NCI-H526 (cell line): ENCODE results near the gene MPRIP.
"Not testable (repeated sequence)": the region's sequence is repeated elsewhere in the genome, so short reads cannot be mapped to it uniquely, and the experiment has no call there.

Experiments used
- DNase-seq, 2 experiments: peaks; one replicate each; lab custom pipeline; 2025; lab: John Stamatoyannopoulos, UW

The MPRIP gene

GRCh38 chr17:17042384-17042736 lies at the start of gene MPRIP:
Gene MPRIP (plus strand): TSS chr17:17042457. CDS start chr17:17042849, 392 bp downstream.
- no peak for DNase-seq

- no peak for DNase-seq
These were observed 47.6 kb upstream of the MPRIP start for GRCh38 chr17:16994631-16995030.

- DNase-seq: no peak
These were observed 46.3 kb upstream of the MPRIP start for GRCh38 chr17:16995930-16996329.

GRCh38 chr17:16996726-16997125 lies 45.5 kb upstream of the MPRIP start:
- not testable (repeated sequence) for DNase-seq

GRCh38 chr17:16997514-16998429 lies 44.5 kb upstream of the MPRIP start:
- DNase-seq: no peak

- no peak for DNase-seq
These were observed 42.2 kb upstream of the MPRIP start for GRCh38 chr17:16999931-17000625.

GRCh38 chr17:17001076-17001777 lies 41.0 kb upstream of the MPRIP start:
- no peak for DNase-seq

GRCh38 chr17:17001874-17002520 lies 40.3 kb upstream of the MPRIP start:
- peak; percentile 8 to 80 for DNase-seq

- not testable (repeated sequence) for DNase-seq
These were observed 39.2 kb upstream of the MPRIP start for GRCh38 chr17:17002731-17003715.

GRCh38 chr17:17004251-17004996 lies 37.8 kb upstream of the MPRIP start:
- DNase-seq: no peak

GRCh38 chr17:17004997-17005614 lies 37.2 kb upstream of the MPRIP start:
- not testable (repeated sequence) for DNase-seq

- not testable (repeated sequence) for DNase-seq
These were observed 34.4 kb upstream of the MPRIP start for GRCh38 chr17:17007891-17008290.

- not testable (repeated sequence) for DNase-seq
These were observed 33.4 kb upstream of the MPRIP start for GRCh38 chr17:17008621-17009397.

- DNase-seq: not testable (repeated sequence)
These were observed 32.3 kb upstream of the MPRIP start for GRCh38 chr17:17009972-17010371.

- not testable (repeated sequence) for DNase-seq
These were observed 31.7 kb upstream of the MPRIP start for GRCh38 chr17:17010545-17011034.

GRCh38 chr17:17011043-17011907 lies 31.0 kb upstream of the MPRIP start:
- not testable (repeated sequence) for DNase-seq
